Heart left ventricle (tissue), 13 donors: ENCODE data around the gene PF4V1.

Experiments used
- POLR2A ChIP-seq, 2 donors: fragments of 450-650 bp; IDR thresholded peaks; one replicate each; pipeline ENCODE4 v1.6.1; 2017; ENCODE audit warnings: antibody characterized with exemption in 2 of 2, mild to moderate bottlenecking in 2 of 2, moderate library complexity in 2 of 2
- TF ChIP-seq, protein P1 (sequence below), 12 donors: fragments of 200-600 bp; sonication (generic) in 4 of 12; IDR thresholded peaks; one replicate each; pipeline versions ENCODE4 v1.5.0 to v1.8.0; 2018 to 2022; ENCODE audit warnings: antibody characterized with exemption in 12 of 12, mild to moderate bottlenecking in 5 of 12
- donor health status: ischemic (EF 13 %, LVEDD 7.1; RV severe dilation, severe dysfunction).
- donor health status: DM: no; HTN: yes; CAD: no.
- donor health status: DM: no; HTN: no; CAD: no.
- donor health status: ischemic (EF 25% LVEDD 6.9; RV normal size, moderate dysfunction).
- donor health status: ischemic (EF 25% LVEDD 5.7; RV mildly dilated, moderate dysfunction).
- donor health status: ischemic (EF 35%, LVEDD 5.7; RV mildly dilated, moderate dysfunction).
- donor health status: nonischemic (EF 11% LVEDD 7.7; RV severe dilation, severe dysfunction).
- donor health status: DM: yes; HTN: yes; CAD: no.
- donor health status: PGD.
- donor health status: ischemic (EF 29% LVEDD 5.4; RV normal size, mild dysfunction).
- donor health status: nonischemic (EF 23%, LVEDD 6.1; RV moderate dilation, normal function).

DNA sequence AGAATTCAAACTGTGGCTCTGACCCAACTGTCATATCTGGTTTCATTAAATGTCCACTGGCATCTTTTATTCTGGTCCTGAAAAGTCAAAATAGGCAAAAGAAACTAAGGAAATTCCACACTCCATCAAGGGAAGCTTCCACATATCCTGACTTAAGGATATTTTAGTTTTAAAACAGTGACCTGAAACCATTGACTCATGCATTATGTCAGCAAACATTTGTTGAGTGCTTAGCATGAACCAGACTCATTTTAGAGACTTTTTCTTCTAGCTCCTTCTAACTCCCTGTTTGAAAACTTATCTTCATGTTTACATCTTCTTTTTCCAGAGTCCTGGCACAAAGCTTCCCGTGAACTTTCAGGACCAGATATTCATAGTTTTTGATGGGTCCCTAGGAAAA lies 9.2 kb downstream of the PF4V1 start:
- TF ChIP-seq, protein P1, sequence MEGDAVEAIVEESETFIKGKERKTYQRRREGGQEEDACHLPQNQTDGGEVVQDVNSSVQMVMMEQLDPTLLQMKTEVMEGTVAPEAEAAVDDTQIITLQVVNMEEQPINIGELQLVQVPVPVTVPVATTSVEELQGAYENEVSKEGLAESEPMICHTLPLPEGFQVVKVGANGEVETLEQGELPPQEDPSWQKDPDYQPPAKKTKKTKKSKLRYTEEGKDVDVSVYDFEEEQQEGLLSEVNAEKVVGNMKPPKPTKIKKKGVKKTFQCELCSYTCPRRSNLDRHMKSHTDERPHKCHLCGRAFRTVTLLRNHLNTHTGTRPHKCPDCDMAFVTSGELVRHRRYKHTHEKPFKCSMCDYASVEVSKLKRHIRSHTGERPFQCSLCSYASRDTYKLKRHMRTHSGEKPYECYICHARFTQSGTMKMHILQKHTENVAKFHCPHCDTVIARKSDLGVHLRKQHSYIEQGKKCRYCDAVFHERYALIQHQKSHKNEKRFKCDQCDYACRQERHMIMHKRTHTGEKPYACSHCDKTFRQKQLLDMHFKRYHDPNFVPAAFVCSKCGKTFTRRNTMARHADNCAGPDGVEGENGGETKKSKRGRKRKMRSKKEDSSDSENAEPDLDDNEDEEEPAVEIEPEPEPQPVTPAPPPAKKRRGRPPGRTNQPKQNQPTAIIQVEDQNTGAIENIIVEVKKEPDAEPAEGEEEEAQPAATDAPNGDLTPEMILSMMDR (IDR thresholded peaks at IDR 0.05) = no peak
- no peak for TF ChIP-seq POLR2A (IDR thresholded peaks at IDR 0.05)
